Measurements from ENCODE around the gene UBQLN4.

UBQLN4 gene

DNA sequence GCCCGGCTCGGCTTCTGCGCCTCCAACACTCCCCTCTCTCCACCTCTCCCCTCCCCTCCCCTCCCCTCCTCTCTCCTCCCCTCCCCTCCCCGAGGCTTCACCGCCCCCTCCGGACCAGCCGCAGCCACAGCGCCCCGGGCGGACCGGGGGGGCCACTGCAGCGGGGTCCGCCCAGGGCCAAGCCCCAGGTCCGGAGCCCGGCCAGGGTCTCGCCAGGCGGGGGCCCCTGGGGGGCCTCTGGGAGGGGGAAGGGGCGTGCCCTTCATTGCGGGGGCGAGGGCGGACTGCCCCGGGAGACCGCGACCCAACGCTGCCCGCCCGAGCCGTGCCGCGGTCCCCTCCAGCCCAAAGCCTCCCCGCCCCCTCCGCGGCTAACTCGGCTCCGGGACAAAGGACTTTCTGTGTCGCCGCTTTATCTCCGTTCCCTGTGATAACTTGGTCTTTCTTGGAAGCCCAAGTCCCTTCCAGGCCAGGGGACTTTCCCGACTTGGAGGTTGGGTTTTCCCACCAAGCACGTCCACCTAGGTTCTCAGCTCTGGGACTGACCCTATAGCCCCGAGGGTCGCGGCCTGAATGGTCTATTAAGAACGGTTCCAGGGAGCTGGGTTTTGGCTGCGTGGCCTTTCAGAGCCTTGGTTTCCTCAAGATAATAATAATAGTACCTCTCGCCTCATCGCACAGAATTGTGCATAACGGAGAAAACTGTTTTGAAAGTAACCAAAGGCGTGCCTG lies at the start of gene UBQLN4:
Gene UBQLN4 (minus strand): TSS at position 31 of the 732 bp plus-strand sequence. CDS start 97 bp downstream, outside the sequence.
- FAIRE-seq, result no peak
- peak; percentile 94 for DNase-seq (ENCODE audit: low spot score)

DNA sequence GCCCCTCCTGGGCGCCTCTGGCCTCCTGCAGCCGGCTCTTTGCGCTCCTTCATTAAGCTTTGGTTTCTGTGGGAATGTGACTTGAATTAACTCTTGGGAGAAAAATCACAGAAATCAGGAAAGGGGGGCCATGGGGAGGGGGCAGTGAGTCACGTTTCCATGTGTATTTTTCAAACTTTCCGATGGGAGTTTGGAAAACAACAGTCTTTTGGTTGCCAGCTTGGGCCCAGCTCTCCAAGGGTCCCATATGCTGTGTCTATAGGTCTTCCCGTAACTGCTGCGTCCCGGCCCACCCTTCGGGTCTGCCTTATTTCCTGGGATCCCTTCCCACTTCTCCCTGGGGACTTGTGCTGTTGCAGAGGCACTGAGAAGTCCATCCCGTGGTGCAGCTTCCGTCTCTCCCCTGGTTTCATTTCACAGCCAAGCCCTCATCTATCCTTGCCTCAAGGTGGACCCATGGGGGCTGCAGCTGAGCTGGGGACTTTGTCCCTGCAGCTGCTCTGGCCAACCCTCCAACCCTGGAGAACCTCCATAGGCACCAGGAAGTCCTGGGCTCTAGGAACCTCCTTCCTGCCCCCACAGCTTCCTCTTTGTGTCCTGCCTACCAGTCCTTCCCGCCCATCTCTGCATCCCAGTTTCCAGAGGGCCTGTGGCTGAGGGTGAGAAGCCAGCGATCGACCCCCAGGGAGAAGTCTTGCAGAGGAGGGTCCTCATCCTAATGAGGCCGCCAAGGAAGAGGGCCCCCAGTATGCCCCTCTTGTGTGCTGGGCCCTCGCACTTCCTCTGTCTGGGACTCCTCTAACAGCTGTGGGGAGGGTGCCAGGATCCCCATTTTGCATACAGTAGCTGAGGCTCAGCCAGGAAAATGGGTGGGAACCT lies 49.3 kb upstream of the UBQLN4 start:
- DNase-seq (ENCODE audit: low spot score), result no peak
- no peak for FAIRE-seq

DNA sequence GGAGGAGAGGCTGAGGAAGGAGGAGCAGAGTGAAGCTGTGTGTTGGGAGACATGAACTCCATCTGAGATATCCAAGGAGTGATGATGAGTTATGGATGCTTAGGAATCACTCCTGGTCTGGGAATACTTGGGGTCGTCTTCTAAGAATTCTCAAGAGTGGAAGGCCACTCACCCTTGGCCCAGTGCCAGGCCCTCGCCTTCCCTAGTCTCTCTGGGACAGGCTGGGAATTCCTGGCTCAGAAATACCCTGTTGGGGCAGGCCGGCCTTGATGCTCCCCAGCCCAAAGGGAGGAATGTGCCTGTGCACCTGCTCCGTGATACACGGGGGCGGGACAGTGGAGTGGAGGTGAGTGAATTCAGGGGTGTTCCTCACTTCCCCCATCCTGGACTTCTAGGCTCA lies 48.3 kb upstream of the UBQLN4 start:
- DNase-seq (ENCODE audit: low spot score) (no peak), FAIRE-seq (no peak)

DNA sequence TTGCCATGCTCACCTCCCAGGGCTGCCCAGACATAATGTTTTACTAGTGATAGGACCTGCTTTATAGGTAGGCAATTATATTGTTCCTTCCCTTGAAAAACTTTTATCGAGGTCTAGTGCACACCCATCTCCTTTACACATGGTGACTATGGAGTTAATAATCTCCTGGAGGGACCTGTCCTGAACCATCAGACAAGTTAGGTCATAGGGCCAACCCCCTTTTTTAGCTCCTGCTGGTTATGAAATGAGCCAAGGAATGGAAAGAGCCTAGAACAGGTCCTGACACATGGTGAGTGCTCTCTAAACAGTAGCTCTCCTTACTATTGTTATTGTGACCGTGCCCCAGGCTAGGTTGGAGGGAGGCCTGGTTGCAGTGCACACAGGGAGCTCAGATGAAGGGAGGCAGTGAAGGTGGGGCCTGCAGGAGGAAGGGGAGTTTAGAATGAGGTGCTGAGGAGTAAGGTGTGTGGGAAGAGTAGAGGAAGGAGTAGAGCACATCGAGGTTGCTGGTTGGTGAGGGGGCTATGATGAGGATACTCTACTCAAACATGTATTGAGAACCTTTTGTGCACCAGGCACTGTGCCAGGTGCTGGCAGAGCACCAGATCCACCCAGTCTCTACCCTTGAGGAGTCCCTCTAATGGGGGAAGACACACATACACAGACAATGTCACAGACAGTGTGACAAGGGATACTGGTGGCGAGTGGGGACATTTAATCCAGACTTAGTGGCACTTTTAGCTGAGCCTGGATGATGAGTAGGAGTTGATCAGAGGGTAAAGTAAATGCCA lies 46.8 kb upstream of the UBQLN4 start:
- DNase-seq (ENCODE audit: low spot score), result no peak
- FAIRE-seq, result no peak

DNA sequence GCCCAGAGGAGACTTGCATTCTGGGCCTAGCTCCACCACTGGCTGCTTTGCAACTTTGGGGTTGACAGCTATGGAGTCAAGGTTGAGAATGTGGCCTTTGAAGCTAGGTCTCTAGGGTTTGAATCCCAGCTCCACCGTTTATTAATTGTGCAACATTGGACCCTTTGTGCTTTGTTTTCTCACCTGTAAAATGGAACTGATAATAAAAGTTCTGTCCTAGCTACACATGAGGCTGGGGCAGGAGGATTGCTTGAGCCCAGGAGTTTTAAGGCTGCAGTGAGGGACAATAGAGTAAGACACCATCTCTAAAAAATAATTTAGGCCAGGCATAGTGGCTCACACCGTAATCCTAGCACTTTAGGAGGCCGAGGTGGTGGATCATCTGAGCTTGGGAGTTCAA lies 45.7 kb upstream of the UBQLN4 start:
- FAIRE-seq (no peak), DNase-seq (ENCODE audit: low spot score) (no peak)

DNA sequence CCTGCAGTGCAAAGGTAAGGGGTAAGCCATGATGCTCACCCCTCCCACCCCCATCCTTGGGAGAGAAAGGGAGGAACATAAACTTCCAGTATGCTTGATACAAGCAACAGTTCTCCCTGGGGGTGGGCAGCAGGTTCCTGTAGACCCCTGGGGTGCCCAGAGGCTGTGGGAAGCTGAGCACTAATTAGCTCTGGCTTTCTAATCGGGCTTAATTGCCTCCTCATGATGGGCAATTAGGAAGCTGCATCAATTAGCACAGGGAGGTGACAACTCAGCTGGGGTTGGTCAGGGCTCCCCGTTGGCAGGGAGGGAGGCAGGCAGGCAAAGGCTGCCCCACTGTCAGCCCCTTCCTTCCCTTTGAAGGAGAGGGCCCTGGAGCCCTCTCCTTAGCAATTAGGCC lies 45.2 kb upstream of the UBQLN4 start:
- FAIRE-seq (no peak), DNase-seq (ENCODE audit: low spot score) (no peak)

DNA sequence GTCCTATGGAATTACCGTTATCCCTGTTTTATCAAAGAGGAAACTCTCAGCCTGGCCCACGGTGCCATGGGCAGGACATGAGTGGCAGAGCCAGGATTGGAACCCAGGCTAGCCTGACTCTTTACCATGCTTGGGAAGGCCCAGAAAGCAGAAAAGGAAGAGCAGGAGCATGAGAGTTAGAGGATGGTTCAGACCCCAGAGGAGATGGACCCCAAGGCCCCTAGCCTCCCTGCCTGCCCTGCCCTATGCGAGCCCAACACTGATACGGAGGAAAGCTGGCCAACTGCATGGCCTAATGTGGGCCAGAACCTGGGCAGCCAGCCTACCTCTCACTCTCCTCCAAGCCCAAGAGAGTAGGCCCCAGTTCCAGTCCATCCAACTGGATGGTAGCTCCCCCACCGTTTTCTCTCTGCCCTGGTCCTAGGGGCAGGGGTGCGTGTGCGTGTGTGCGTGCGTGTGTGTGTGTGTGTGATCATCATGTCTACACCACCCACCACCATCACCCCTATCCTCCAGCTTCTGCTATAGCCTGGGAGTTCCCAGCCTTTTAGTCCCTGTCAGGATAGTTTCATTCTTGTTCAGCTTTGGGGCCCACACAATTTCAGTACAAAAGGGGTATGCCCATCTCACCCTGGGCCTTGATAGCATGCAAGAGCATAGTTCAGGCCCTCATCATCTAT lies 44.0 kb upstream of the UBQLN4 start:
- FAIRE-seq, result no peak

DNA sequence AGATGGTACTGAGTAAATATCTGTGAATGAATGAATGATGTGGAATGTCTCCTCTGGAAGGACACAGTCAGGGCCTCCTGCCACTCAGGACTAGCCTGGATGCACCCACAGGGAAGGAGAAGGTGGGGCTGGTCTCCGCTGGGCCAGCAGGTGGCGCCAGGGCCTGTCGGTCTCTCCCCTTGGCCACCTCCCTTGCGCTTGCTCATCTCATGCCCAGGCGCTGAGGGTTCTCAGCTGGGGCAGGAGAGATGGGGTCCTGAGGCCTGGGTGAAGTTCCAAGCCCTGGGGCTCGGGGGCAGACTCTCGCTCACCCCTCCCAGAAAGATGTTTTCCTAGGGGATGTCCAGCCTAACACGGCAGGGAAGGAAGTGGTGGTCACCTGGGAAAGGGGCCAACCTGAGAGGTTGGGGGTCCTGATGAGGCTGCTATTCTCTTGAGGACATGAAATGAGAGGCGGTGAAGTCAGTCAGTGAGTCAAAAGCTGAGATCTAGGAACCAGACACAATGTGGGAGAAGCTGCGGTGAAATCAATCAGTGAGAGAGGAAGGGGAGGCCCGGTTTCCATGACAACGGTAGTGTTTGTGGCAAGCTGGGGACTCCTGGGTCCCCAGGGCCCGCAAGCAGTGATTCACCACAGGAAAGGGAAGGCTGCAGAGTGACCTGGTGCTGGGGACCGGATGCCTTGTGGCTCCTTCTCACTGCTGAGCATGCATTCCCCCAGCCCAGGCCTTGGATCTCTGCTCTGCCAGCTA lies 43.2 kb upstream of the UBQLN4 start:
- FAIRE-seq (no peak), DNase-seq (ENCODE audit: low spot score) (peak; percentile 85)

More for the DNA sequence above, 44.0 kb upstream of the UBQLN4 start:
- no peak for DNase-seq (ENCODE audit: low spot score)

DNA sequence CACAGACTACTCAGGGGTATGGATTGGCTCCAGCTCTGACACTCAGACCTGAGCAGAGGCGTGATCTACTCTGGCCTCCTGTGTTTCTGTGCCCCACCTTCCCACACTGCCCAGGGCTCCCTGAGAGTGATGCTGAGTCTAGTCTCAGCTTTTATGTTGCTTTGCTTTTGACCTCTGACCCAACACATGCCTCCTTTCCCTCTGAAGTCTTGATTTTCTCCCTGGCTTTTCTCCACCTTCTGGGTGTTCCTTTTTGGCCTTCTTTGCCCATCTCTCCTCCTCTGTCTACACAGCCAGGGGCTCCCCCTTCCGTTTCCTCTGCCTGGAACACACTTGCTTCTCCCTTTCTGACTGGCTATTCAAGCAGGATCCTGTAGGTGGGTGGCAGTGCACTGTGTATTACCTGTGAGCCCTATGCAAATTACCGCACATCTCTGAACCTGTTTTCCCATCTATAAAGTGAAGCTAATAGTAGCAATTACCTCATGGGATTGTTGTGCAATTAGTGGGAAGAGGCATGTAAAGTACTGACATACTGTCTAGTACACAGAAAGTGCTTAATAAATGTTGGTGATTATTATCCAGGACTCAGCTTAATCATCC lies 42.4 kb upstream of the UBQLN4 start:
- FAIRE-seq, result no peak
- DNase-seq (ENCODE audit: low spot score), result no peak

DNA sequence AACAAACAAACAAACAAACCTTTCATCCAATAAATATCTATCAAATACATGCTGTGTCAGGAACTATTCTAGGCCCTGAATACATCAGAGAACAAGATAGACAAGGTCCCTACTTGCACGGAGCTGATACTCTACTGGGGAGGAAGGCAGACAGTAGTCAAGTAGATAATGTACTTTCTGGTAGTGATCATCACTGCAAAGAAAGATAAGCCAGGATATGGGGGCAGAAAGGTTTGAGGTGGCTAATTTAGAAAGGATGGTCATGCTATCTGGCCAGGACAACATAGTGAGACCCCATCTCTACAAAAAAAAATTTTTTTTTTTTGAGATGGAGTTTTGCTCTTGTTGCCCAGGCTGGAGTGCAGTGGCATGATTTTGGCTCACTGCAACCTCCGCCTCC lies 38.0 kb upstream of the UBQLN4 start:
- DNase-seq (ENCODE audit: low spot score), result no peak
- FAIRE-seq, result no peak

DNA sequence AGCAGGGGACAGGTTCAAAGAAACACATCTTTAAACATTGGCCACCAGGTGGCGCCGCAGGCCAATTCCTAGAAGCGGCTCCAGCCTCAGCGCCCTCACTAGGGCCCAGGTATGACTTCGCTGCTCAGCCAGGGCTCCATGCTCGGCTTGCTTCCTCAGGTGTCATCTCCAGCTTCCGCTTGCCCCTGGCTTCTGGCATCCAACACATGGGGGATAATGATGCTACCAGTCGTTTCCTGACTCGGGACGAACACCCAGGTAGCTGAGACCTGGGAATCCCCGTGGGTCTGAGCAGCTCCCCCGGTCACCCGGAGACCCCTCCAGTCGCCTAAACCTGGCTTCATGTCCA lies 37.2 kb upstream of the UBQLN4 start:
- DNase-seq (ENCODE audit: low spot score) (peak; percentile 81), FAIRE-seq (no peak)

DNA sequence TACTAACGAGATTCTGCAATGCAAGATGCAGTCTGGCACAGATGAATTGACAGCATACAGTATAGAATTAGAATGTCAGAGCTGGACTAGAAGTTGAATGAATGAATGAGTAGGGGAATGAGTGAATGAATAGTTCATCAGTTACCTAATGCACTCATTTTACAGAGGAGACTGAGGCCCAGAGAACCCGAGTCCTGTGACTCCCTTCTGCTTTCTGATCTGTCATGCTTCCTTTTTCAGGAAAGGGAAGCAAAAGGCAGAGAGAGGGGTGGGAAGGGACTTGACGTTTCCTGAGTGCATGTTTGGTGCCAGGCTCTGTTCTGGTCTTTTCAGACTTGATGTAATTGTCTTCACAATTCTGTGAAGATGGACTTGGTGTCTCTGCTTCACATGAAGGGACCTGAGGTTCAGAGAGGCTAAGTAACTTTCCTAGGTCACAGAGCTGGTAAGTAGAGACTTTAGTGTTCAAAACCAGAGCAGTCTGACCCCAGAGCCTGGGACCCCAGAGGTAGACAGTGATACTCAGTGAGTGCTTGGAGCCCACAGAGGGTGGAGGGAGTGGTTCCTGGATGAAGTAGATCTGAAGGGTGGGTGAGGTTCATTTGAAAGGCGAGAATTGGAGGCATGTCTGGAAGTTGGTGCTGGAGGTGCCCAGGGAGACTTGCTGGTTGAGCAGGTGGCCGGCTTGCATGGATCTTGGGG lies 36.7 kb upstream of the UBQLN4 start:
- no peak for DNase-seq (ENCODE audit: low spot score)
- no peak for FAIRE-seq

DNA sequence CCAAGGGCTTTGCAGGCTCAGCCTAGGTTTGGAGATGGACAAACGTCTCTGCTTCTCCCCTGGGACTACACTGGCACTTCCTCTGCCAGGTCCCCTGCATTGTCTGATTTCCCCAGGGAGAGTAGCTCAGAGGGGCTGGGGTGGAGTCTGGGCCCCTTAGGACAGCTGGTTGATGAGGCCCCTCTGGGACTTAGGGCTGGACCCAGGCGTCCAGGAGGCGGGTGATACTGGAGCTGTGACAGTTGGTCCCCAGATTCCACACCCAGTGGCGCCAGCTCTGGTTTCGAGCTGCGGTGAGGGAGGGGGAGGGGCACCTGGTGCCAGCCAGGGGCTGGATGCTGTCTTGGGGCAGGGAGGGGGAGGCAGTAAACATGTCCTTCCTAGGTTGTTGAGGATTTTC lies 36.1 kb upstream of the UBQLN4 start:
- no peak for FAIRE-seq
- no peak for DNase-seq (ENCODE audit: low spot score)

DNA sequence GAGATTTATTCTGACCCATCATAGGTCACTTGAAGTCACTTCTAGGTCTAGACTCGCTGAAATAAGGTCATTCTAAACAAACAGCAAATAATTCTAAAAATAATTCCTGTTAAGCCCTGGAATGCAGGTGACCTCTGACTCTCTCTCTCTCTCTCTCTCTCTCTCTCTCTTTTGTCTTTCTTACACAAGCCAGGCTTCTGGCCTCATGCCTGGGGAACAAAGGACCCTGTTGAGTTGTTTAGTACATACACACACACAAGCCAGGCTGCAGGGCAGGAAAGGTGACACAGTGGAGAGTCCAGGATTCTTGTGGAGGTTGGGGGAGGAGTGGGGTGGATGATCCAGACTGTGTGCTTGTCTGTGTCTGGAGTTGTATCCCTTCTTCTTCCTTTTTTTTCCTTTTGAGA lies 32.7 kb upstream of the UBQLN4 start:
- FAIRE-seq, result no peak
- peak; percentile 37 for DNase-seq (ENCODE audit: low spot score)

DNA sequence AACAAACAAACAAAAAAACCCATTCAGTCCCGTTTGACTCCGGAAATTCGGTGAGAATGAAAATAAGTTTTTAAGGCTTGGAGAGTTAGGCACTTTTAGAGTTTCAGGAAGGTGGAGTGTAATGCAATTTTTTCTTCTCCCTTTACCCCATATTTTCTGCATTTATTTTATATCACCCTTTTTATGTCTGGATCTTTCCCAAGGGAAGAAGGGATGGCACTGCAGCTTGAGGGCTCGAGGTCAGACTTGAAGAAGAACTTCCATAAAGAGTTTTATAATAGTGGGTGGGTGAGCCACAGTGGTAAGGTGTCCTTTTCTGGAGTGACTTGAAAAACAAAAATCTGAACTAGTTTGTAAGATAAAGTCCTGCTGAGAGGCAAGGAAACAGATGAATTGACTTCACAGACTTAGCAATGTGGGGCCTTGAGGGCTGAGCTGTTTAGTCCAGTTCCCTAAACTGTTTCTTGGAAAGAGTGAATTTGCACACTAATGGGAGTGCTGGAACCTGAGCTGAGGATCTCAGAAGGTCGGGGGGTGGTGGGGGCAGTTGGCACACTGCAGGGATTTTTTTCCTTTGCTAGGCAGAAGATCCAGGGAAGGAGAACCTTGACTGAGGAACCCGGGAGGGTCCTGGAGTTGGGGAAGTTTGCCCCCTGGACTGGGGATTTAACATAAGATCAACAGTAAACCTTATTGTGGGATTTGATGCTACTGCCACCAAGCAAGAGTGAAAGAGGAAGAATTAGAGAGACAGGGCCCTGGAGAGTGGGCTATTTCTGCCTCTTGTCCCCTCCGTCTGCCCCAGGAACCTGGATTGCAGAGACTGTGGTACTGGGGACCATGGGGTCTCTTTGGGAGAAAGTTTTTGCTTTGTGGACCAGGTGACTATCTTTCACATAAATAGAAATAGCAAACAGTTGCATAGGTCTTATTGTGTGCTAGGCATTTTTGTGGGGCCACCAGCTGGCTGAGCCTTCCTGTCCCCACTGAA lies 30.5 kb upstream of the UBQLN4 start:
- DNase-seq (ENCODE audit: low spot score) (no peak), FAIRE-seq (no peak)

DNA sequence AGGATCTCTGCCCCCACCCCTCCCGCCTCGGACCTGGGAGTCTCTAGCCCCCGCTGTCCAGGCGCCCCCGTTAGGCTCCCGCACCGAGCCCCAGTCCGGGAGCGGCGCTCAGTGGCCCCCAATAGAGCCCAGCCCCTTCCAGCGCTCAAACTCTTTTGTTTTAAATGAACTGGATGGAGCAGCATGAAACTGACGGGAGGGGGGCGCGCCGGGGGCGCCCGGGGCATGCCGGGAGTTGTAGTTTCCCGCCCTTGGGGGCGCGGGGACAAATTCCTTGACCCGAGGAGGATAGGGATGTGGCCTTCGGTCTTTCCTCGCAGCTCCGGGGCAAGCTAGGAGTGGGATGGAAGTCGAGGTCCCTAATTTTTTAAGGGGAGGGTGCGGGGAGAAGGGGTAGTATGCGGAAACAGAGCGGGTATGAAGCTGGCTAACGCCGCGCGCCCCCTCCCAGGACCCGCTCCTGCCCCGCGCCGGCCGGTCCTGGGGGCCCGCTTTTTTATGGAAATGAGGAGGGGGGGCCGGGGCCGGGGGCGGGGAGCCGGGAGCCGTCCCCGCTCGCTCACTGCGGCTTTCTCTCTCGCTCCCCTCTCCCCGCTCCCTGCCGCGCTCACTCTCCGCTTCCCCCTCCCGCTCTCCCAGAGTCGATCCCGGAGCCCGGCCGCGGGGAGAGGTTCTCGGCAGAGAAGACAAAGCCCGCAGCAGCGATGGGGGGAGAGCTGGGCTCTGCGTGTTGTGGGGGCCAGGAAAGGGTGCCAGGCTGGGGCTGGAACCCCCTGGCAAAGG lies 28.9 kb upstream of the UBQLN4 start, which contains the start of gene MEX3A:
Gene MEX3A (minus strand): TSS at position 157 of the 783 bp plus-strand sequence. CDS start 467 bp downstream, outside the sequence.
- FAIRE-seq, result no peak
- peak; percentile 88 for DNase-seq (ENCODE audit: low spot score)

DNA sequence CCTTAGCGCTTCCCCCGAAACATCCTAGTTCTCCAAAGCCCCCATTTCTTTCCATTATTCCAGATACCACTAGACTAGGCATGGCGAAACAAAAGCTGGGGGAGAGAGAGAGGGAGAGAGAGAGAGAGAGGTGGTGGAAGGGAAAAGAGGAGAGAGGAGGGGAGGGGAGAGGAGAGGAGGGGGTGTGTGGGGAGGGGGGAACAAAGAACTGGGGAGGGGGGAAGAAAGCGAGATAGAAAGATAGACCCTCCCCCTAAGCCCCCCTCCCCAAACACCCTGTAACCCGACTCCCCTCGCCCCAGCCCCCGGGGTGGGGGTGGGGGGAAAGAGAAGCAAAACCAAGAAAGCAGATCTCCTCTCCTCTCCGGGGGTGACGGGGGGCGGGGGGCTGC lies 28.3 kb upstream of the UBQLN4 start:
- FAIRE-seq (no peak), DNase-seq (ENCODE audit: low spot score) (no peak)

All from urothelium cell line (cell line).